GM23248 (cell line): ENCODE results near the gene COL10A1. TPM values are rescaled to one million over a fixed set of nuclear protein-coding genes. Genes with fewer than 3 reads are reported as not detected.

Source experiments
- DNase-seq: peaks from one replicate; pipeline ENCODE4 v3.0.0-alpha.2; 2015
- H2AFZ ChIP-seq: fragments of 200-600 bp; sonication (generic); 2 replicates; pipeline ENCODE4 v1.6.1; 2016; ENCODE audit warnings: antibody characterized with exemption
- H3F3A ChIP-seq: fragments of 200-600 bp; sonication (generic); 2 replicates; pipeline ENCODE4 v1.6.1; 2016; ENCODE audit warnings: mild to moderate bottlenecking, antibody characterized with exemption, mixed run types; ENCODE audit not compliant: insufficient read depth
- H3K27ac ChIP-seq: fragments of 200-600 bp; sonication (generic); 2 replicates; pipeline ENCODE4 v1.5.1; 2016; ENCODE audit warnings: mild to moderate bottlenecking
- H3K27me3 ChIP-seq: fragments of 200-600 bp; sonication (generic); replicated peaks from 2 replicates; pipeline ENCODE4 v1.6.1; 2016; ENCODE audit warnings: mild to moderate bottlenecking; ENCODE audit not compliant: insufficient read depth
- H3K36me3 ChIP-seq: fragments of 200-600 bp; sonication (generic); 2 replicates; pipeline ENCODE4 v1.6.1; 2016; ENCODE audit warnings: low read depth, mild to moderate bottlenecking
- H3K4me1 ChIP-seq: fragments of 200-600 bp; sonication (generic); 2 replicates; pipeline ENCODE4 v1.6.1; 2016; ENCODE audit warnings: mild to moderate bottlenecking; ENCODE audit not compliant: insufficient read depth
- H3K4me2 ChIP-seq: fragments of 200-600 bp; sonication (generic); one replicate; pipeline ENCODE4 v1.6.1; 2016; ENCODE audit warnings: mild to moderate bottlenecking; ENCODE audit not compliant: unreplicated experiment
- H3K4me3 ChIP-seq: fragments of 200-600 bp; sonication (generic); 2 replicates; pipeline ENCODE4 v1.5.1; 2016; ENCODE audit warnings: mild to moderate bottlenecking
- H3K79me2 ChIP-seq: fragments of 200-600 bp; sonication (generic); 2 replicates; pipeline ENCODE4 v1.6.1; 2016; ENCODE audit warnings: mild to moderate bottlenecking; ENCODE audit not compliant: insufficient read depth
- H3K9ac ChIP-seq: fragments of 200-600 bp; sonication (generic); 2 replicates; pipeline ENCODE4 v1.6.1; 2016; ENCODE audit warnings: mild to moderate bottlenecking
- H3K9me2 ChIP-seq: fragments of 200-600 bp; sonication (generic); 2 replicates; pipeline ENCODE4 v1.6.1; 2016; ENCODE audit warnings: mixed run types, mild to moderate bottlenecking, moderate library complexity; ENCODE audit not compliant: insufficient read depth
- H3K9me3 ChIP-seq: fragments of 200-600 bp; sonication (generic); one replicate; pipeline ENCODE4 v1.6.1; 2017; ENCODE audit warnings: low read depth
- H4K20me1 ChIP-seq: fragments of 200-600 bp; sonication (generic); 2 replicates; pipeline ENCODE4 v1.6.0; 2016; ENCODE audit not compliant: insufficient read depth
- EZH2 ChIP-seq: fragments of 200-600 bp; sonication (generic); IDR thresholded peaks from 2 replicates; pipeline ENCODE4 v1.6.1; 2018; ENCODE audit warnings: antibody characterized with exemption, mild to moderate bottlenecking; ENCODE audit not compliant: insufficient read depth, poor library complexity, severe bottlenecking
- EZH2phosphoT487 ChIP-seq: fragments of 200-600 bp; sonication (generic); IDR thresholded peaks from 2 replicates; pipeline ENCODE4 v1.6.1; 2018; ENCODE audit warnings: antibody characterized with exemption, moderate library complexity, mild to moderate bottlenecking, low read depth; ENCODE audit not compliant: insufficient read depth
- WGBS, 2 experiments: methylation state at CpG; one replicate each; pipeline ENCODE4 v1.1.6; 2015 to 2017; ENCODE audit warnings: low lambda C conversion rate in 2 of 2, low coverage in 1 of 2; ENCODE audit errors: missing lambda C conversion rate in 2 of 2; 5-methylcytosine and 5-hydroxymethylcytosine counted together
- in situ Hi-C: fragments of 300-500 bp; cut with MboI; formaldehyde crosslinking; loops from 2 replicates; pipeline ENCODE4 v1.15.0; 2020
- polyA plus RNA-seq: library from polyadenylated mRNA; unstranded; fragments of >200 nt; fragmentation: Nextera tagmentation; extraction: Ambion mirVana; gene quantifications from 2 replicates; pipeline ENCODE4 v1.2.1, GENCODE V29; 2016
- total RNA-seq: library from RNA; depleted of rRNA; stranded (reverse); fragments of >200 nt; shearing (Covaris generic); gene quantifications from 2 replicates; pipeline ENCODE4 v1.2.3, GENCODE V29; 2014; rRNA removed

The COL10A1 gene
- total RNA-seq (0.63 and 1.7 TPM in 2 replicates), polyA plus RNA-seq (0.94 and 0.95 TPM in 2 replicates)

GRCh38 chr6:116126032-116126431 is at the start of gene COL10A1:
Gene COL10A1, minus strand, starts transcription at chr6:116126132. Its CDS starts 640 bp downstream, at chr6:116125492.
- Histone ChIP-seq H3K9me2 (no peaks in the 10 kb centered on the region), H3K27me3 (no peaks in the 10 kb centered on the region), H3K36me3 (no peaks in the 10 kb centered on the region), H3K4me2 (no peak within 1 kb of the TSS), H4K20me1 (no peaks in the 10 kb centered on the region), H3K4me1 (peaks cover 9% of the 10 kb centered on the region), H3K9ac (no peak within 1 kb of the TSS), H3F3A (no peaks in the 10 kb centered on the region), H3K9me3 (no peaks in the 10 kb centered on the region), H3K79me2 (no peaks in the 10 kb centered on the region), H3K4me3 (no peak within 1 kb of the TSS), H2AFZ (no peak within 1 kb of the TSS), H3K27ac (no peak within 1 kb of the TSS)
- in situ Hi-C loops = no loop called here
- TF ChIP-seq EZH2 = no peak
- TF ChIP-seq EZH2phosphoT487 = no peak
- WGBS, 2 experiments = 91 to 92% methylated on average over 6 of the region's 6 CpGs
- no peak for DNase-seq

- H3K9me3 ChIP-seq = no peaks in the 10 kb centered on the region
- H2AFZ ChIP-seq = no peak overlapping the region
- in situ Hi-C loops = no loop called here
- no peaks in the 10 kb centered on the region for H3K9me2 ChIP-seq
- H3K4me1 ChIP-seq = no peaks in the 10 kb centered on the region
- no peaks in the 10 kb centered on the region for H3F3A ChIP-seq
- H3K27ac ChIP-seq = no peak overlapping the region
- no peaks in the 10 kb centered on the region for H3K36me3 ChIP-seq
- peak; percentile 15 for DNase-seq
- no peaks in the 10 kb centered on the region for H3K27me3 ChIP-seq
- H3K4me2 ChIP-seq = no peak overlapping the region
- H3K79me2 ChIP-seq = no peaks in the 10 kb centered on the region
- no peak overlapping the region for H3K4me3 ChIP-seq
- 97 to 98% methylated on average over 2 of the region's 2 CpGs for WGBS, 2 experiments
- no peak for TF ChIP-seq EZH2phosphoT487
- no peak for TF ChIP-seq EZH2
- no peak overlapping the region for H3K9ac ChIP-seq
- H4K20me1 ChIP-seq = no peaks in the 10 kb centered on the region
These were observed 49.4 kb upstream of the COL10A1 start for GRCh38 chr6:116175344-116175743.

- no peaks in the 10 kb centered on the region for H3K9me3 ChIP-seq
- no peak overlapping the region for H2AFZ ChIP-seq
- no peak for DNase-seq
- no peak for TF ChIP-seq EZH2
- TF ChIP-seq EZH2phosphoT487 = no peak
- H3K27me3 ChIP-seq = no peaks in the 10 kb centered on the region
- no peaks in the 10 kb centered on the region for H4K20me1 ChIP-seq
- no peaks in the 10 kb centered on the region for H3K9me2 ChIP-seq
- H3K27ac ChIP-seq = no peak overlapping the region
- in situ Hi-C loops = no loop called here
- H3K4me1 ChIP-seq = no peaks in the 10 kb centered on the region
- H3K79me2 ChIP-seq = no peaks in the 10 kb centered on the region
- no peak overlapping the region for H3K4me2 ChIP-seq
- no peaks in the 10 kb centered on the region for H3K36me3 ChIP-seq
- H3K4me3 ChIP-seq = no peak overlapping the region
- H3K9ac ChIP-seq = no peak overlapping the region
- WGBS, 2 experiments = 55 to 57% methylated on average over 3 of the region's 3 CpGs
- no peaks in the 10 kb centered on the region for H3F3A ChIP-seq
These were observed 48.0 kb upstream of the COL10A1 start for GRCh38 chr6:116173928-116174327.

DNA sequence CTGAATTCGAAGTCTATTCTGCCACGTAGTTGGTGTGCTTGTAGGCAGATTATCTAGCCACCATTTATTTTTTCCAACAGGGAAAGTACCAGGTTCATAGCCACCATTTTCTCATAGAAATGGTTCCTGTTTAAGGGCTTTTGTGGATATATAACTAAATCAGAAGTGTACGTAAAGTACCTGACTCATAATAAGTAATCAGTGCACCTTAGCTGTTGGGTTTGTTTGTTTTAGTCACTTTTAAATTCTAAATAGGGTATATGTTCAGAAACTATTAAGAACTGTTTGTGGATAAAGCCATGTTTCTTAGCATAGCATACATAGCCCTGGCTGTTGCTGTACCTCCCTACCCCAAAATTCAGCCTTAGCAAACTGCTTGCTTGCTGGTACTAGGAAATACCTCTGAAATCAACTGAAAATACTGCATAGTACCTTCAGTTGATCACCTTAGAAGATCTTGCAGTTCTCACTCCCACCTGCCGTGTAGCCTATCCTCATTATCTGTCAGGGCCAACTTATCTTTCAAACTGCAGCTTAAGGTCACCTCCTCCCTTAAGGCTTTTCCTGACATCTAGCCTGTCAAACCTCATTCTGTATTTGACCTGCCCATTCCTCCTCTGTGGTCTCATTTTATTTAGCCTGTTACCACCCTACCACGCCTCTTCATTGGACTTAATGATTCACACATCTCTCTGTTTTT is 44.6 kb upstream of the COL10A1 start:
- WGBS, 2 experiments = 96% methylated on average over 5 of the region's 5 CpGs
- in situ Hi-C loops = no loop called here
- Histone ChIP-seq H3K9me2 (no peaks in the 10 kb centered on the region), H3K4me1 (no peaks in the 10 kb centered on the region), H2AFZ (no peak overlapping the region), H4K20me1 (no peaks in the 10 kb centered on the region), H3K4me3 (no peak overlapping the region), H3K27ac (no peak overlapping the region), H3K4me2 (no peak overlapping the region), H3K36me3 (no peaks in the 10 kb centered on the region), H3K9me3 (no peaks in the 10 kb centered on the region), H3K9ac (no peak overlapping the region), H3F3A (no peaks in the 10 kb centered on the region), H3K79me2 (no peaks in the 10 kb centered on the region), H3K27me3 (no peaks in the 10 kb centered on the region)
- no peak for DNase-seq
- no peak for TF ChIP-seq EZH2

- Histone ChIP-seq H3K9me2 (no peaks in the 10 kb centered on the region), H4K20me1 (no peaks in the 10 kb centered on the region), H2AFZ (no peak overlapping the region), H3K9ac (no peak overlapping the region), H3K4me2 (no peak overlapping the region), H3K27ac (no peak overlapping the region), H3F3A (no peaks in the 10 kb centered on the region), H3K36me3 (no peaks in the 10 kb centered on the region), H3K79me2 (no peaks in the 10 kb centered on the region), H3K4me3 (no peak overlapping the region), H3K9me3 (no peaks in the 10 kb centered on the region), H3K4me1 (no peaks in the 10 kb centered on the region), H3K27me3 (no peaks in the 10 kb centered on the region)
- in situ Hi-C loops = no loop called here
- 87 to 94% methylated on average over 2 of the region's 2 CpGs for WGBS, 2 experiments
- no peak for TF ChIP-seq EZH2phosphoT487
- no peak for TF ChIP-seq EZH2
- no peak for DNase-seq
These were observed 43.9 kb upstream of the COL10A1 start for GRCh38 chr6:116169880-116170279.
